Measurements from ENCODE around the gene AP1M1.

Gene AP1M1

GRCh38 chr19:16268676-16269319, 71.1 kb downstream of the AP1M1 start:
- H3K9ac ChIP-seq (ENCODE audit: low read length), result no peak overlapping the region
- TF ChIP-seq EZH2phosphoT487 (conservative IDR thresholded peaks at IDR 0.05; ENCODE audit: low read length), result no peak
- TF ChIP-seq, protein P1, sequence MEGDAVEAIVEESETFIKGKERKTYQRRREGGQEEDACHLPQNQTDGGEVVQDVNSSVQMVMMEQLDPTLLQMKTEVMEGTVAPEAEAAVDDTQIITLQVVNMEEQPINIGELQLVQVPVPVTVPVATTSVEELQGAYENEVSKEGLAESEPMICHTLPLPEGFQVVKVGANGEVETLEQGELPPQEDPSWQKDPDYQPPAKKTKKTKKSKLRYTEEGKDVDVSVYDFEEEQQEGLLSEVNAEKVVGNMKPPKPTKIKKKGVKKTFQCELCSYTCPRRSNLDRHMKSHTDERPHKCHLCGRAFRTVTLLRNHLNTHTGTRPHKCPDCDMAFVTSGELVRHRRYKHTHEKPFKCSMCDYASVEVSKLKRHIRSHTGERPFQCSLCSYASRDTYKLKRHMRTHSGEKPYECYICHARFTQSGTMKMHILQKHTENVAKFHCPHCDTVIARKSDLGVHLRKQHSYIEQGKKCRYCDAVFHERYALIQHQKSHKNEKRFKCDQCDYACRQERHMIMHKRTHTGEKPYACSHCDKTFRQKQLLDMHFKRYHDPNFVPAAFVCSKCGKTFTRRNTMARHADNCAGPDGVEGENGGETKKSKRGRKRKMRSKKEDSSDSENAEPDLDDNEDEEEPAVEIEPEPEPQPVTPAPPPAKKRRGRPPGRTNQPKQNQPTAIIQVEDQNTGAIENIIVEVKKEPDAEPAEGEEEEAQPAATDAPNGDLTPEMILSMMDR (IDR thresholded peaks at IDR 0.05; ENCODE audit: insufficient read depth, low read length, poor library complexity, severe bottlenecking), result no peak

GRCh38 chr19:16272945-16273344, 75.2 kb downstream of the AP1M1 start:
- H3K9me3 ChIP-seq (ENCODE audit: insufficient read depth, low read length), result no peaks in the 10 kb centered on the region
- H3K4me3 ChIP-seq (ENCODE audit: insufficient read depth, low read length, poor library complexity, severe bottlenecking), result no peak overlapping the region
- H2AFZ ChIP-seq (ENCODE audit: low read depth, low read length, severe bottlenecking), result no peak overlapping the region
- H3K27ac ChIP-seq (ENCODE audit: low read depth, low read length), result no peak overlapping the region
- TF ChIP-seq, protein P1 (IDR thresholded peaks at IDR 0.05; ENCODE audit: insufficient read depth, low read length, poor library complexity, severe bottlenecking), result no peak
- no peak for TF ChIP-seq EZH2phosphoT487 (conservative IDR thresholded peaks at IDR 0.05; ENCODE audit: low read length)
- H3F3A ChIP-seq (ENCODE audit: insufficient read depth), result no peaks in the 10 kb centered on the region
- no peak overlapping the region for H3K9ac ChIP-seq (ENCODE audit: low read length)
- no peaks in the 10 kb centered on the region for H3K36me3 ChIP-seq (ENCODE audit: low read length)
- no peaks in the 10 kb centered on the region for H3K9me2 ChIP-seq (replicated peaks; ENCODE audit: insufficient read depth, low read length)
- no peaks in the 10 kb centered on the region for H3K27me3 ChIP-seq (ENCODE audit: low read length)
- H3K79me2 ChIP-seq (ENCODE audit: insufficient read depth, low read length), result no peaks in the 10 kb centered on the region
- no peaks in the 10 kb centered on the region for H4K20me1 ChIP-seq (ENCODE audit: low read depth, low read length)
- no peak overlapping the region for H3K4me2 ChIP-seq (ENCODE audit: low read depth, low read length, poor library complexity, severe bottlenecking)

More at GRCh38 chr19:16268676-16269319, 71.1 kb downstream of the AP1M1 start:
- Histone ChIP-seq H3K79me2 (ENCODE audit: insufficient read depth, low read length) (no peaks in the 10 kb centered on the region), H3K4me3 (ENCODE audit: insufficient read depth, low read length, poor library complexity, severe bottlenecking) (no peak overlapping the region), H3K9me3 (ENCODE audit: insufficient read depth, low read length) (no peaks in the 10 kb centered on the region), H3K27me3 (ENCODE audit: low read length) (no peaks in the 10 kb centered on the region), H3K4me2 (ENCODE audit: low read depth, low read length, poor library complexity, severe bottlenecking) (no peak overlapping the region), H4K20me1 (ENCODE audit: low read depth, low read length) (no peaks in the 10 kb centered on the region), H2AFZ (ENCODE audit: low read depth, low read length, severe bottlenecking) (no peak overlapping the region), H3K9me2 (replicated peaks; ENCODE audit: insufficient read depth, low read length) (no peaks in the 10 kb centered on the region), H3K27ac (ENCODE audit: low read depth, low read length) (no peak overlapping the region), H3F3A (ENCODE audit: insufficient read depth) (no peaks in the 10 kb centered on the region), H3K36me3 (ENCODE audit: low read length) (no peaks in the 10 kb centered on the region)

DNA sequence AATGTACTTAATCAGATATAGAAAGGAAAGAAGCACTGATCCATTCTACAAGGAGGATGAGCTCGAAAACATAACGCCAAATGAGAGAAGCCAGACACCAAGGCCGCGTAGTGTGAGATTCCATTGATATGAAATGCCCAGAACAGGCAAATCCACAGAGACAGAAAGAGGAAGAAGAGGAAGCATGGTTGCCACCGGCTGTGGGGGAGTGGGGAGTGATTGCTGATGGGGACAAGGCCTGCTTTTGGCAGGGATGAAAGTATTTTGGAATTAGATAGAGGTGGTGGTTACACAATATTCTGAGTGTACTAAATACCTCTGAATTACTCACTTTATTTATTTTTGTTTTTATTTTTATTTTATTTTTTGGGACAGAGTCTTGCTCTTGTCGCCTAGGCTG, 76.7 kb downstream of the AP1M1 start:
- Histone ChIP-seq H3K79me2 (ENCODE audit: insufficient read depth, low read length) (no peaks in the 10 kb centered on the region), H3F3A (ENCODE audit: insufficient read depth) (no peaks in the 10 kb centered on the region), H3K4me2 (ENCODE audit: low read depth, low read length, poor library complexity, severe bottlenecking) (no peak overlapping the region), H3K9ac (ENCODE audit: low read length) (no peak overlapping the region), H4K20me1 (ENCODE audit: low read depth, low read length) (no peaks in the 10 kb centered on the region), H3K36me3 (ENCODE audit: low read length) (no peaks in the 10 kb centered on the region), H3K9me2 (replicated peaks; ENCODE audit: insufficient read depth, low read length) (no peaks in the 10 kb centered on the region), H3K9me3 (ENCODE audit: insufficient read depth, low read length) (no peaks in the 10 kb centered on the region), H2AFZ (ENCODE audit: low read depth, low read length, severe bottlenecking) (no peak overlapping the region), H3K4me3 (ENCODE audit: insufficient read depth, low read length, poor library complexity, severe bottlenecking) (no peak overlapping the region), H3K27me3 (ENCODE audit: low read length) (no peaks in the 10 kb centered on the region), H3K27ac (ENCODE audit: low read depth, low read length) (no peak overlapping the region)
- TF ChIP-seq, protein P1 (IDR thresholded peaks at IDR 0.05; ENCODE audit: insufficient read depth, low read length, poor library complexity, severe bottlenecking), result no peak
- TF ChIP-seq EZH2phosphoT487 (conservative IDR thresholded peaks at IDR 0.05; ENCODE audit: low read length), result no peak

Data from SU-DHL-6 (cell line).